Parathyroid adenoma (tissue), 2 donors: Measurements from ENCODE around the gene RILP.

ENCODE experiments used
- H2AFZ ChIP-seq: fragments of 300-600 bp; sonication (generic); one replicate; pipeline ENCODE4 v1.7.0; 2017; ENCODE audit warnings: antibody characterized with exemption, mild to moderate bottlenecking
- H3K27ac ChIP-seq: fragments of 300-600 bp; sonication (generic); one replicate; pipeline ENCODE4 v1.7.0; 2017
- H3K27me3 ChIP-seq: fragments of 300-600 bp; sonication (generic); one replicate; pipeline ENCODE4 v1.7.0; 2017; ENCODE audit warnings: low read length; ENCODE audit not compliant: control insufficient read depth, insufficient read depth
- H3K36me3 ChIP-seq: fragments of 300-600 bp; sonication (generic); one replicate; pipeline ENCODE4 v1.7.0; 2017; ENCODE audit warnings: low read length; ENCODE audit not compliant: control insufficient read depth, insufficient read depth
- H3K4me1 ChIP-seq: fragments of 300-600 bp; sonication (generic); one replicate; pipeline ENCODE4 v1.7.0; 2017; ENCODE audit warnings: control low read depth
- H3K4me2 ChIP-seq: fragments of 300-600 bp; sonication (generic); one replicate; pipeline ENCODE4 v1.7.0; 2017; ENCODE audit warnings: low read length
- H3K4me3 ChIP-seq: fragments of 300-600 bp; sonication (generic); one replicate; pipeline ENCODE4 v1.7.0; 2017; ENCODE audit warnings: low read depth, low read length
- H3K79me2 ChIP-seq: fragments of 300-600 bp; sonication (generic); one replicate; pipeline ENCODE4 v1.7.0; 2017; ENCODE audit warnings: control low read depth
- H3K9ac ChIP-seq: fragments of 300-600 bp; sonication (generic); one replicate; pipeline ENCODE4 v1.7.0; 2017; ENCODE audit warnings: mild to moderate bottlenecking
- H3K9me3 ChIP-seq: fragments of 300-600 bp; sonication (generic); one replicate; pipeline ENCODE4 v1.7.0; 2017; ENCODE audit warnings: low read length; ENCODE audit not compliant: control insufficient read depth
- CTCF ChIP-seq: fragments of 300-600 bp; sonication (generic); IDR thresholded peaks from one replicate; pipeline ENCODE4 v1.7.0; 2017; ENCODE audit warnings: antibody characterized with exemption, mild to moderate bottlenecking
- donor health status: primary hyperparathyroidism.

RILP gene

GRCh38 chr17:1649844-1650501 is at the start of gene RILP:
TSS of gene RILP (minus strand) at chr17:1649866. CDS start at chr17:1649804, 62 bp downstream.
- Histone ChIP-seq H3K36me3 (no peaks in the 10 kb centered on the region), H2AFZ (peak within 1 kb of the TSS; percentile 80), H3K9me3 (no peaks in the 10 kb centered on the region), H3K27me3 (no peaks in the 10 kb centered on the region), H3K4me2 (peak within 1 kb of the TSS; percentile 96), H3K79me2 (no peaks in the 10 kb centered on the region), H3K4me3 (peak within 1 kb of the TSS; percentile 88), H3K4me1 (peaks cover 5% of the 10 kb centered on the region), H3K27ac (peak within 1 kb of the TSS; percentile 87), H3K9ac (no peak within 1 kb of the TSS)
- no peak for TF ChIP-seq CTCF

GRCh38 chr17:1697681-1698080 is 48.0 kb upstream of the RILP start:
- no peak for TF ChIP-seq CTCF
- no peak overlapping the region for H3K4me3 ChIP-seq
- no peak overlapping the region for H3K9ac ChIP-seq
- H3K27ac ChIP-seq, result no peak overlapping the region
- H3K79me2 ChIP-seq, result no peaks in the 10 kb centered on the region
- no peak overlapping the region for H2AFZ ChIP-seq
- no peak overlapping the region for H3K4me2 ChIP-seq
- no peaks in the 10 kb centered on the region for H3K4me1 ChIP-seq
- H3K9me3 ChIP-seq, result no peaks in the 10 kb centered on the region
- H3K27me3 ChIP-seq, result no peaks in the 10 kb centered on the region
- no peaks in the 10 kb centered on the region for H3K36me3 ChIP-seq

GRCh38 chr17:1695365-1695764 is 45.7 kb upstream of the RILP start:
- no peak for TF ChIP-seq CTCF
- Histone ChIP-seq H3K27me3 (no peaks in the 10 kb centered on the region), H2AFZ (no peak overlapping the region), H3K9ac (no peak overlapping the region), H3K4me1 (no peaks in the 10 kb centered on the region), H3K9me3 (no peaks in the 10 kb centered on the region), H3K4me2 (no peak overlapping the region), H3K4me3 (no peak overlapping the region), H3K36me3 (no peaks in the 10 kb centered on the region), H3K79me2 (no peaks in the 10 kb centered on the region), H3K27ac (no peak overlapping the region)

- Histone ChIP-seq H3K79me2 (no peaks in the 10 kb centered on the region), H3K27me3 (no peaks in the 10 kb centered on the region), H3K9me3 (no peaks in the 10 kb centered on the region), H3K9ac (no peak overlapping the region), H2AFZ (no peak overlapping the region), H3K4me1 (no peaks in the 10 kb centered on the region), H3K4me2 (no peak overlapping the region), H3K36me3 (no peaks in the 10 kb centered on the region), H3K4me3 (no peak overlapping the region), H3K27ac (no peak overlapping the region)
- TF ChIP-seq CTCF, result no peak
Observed at GRCh38 chr17:1693339-1693738, 43.7 kb upstream of the RILP start.
